Prostate gland (tissue), 2 donors: Measurements from ENCODE around the gene FCHSD2. TPM values are rescaled to one million over a fixed set of nuclear protein-coding genes. Genes with fewer than 3 reads are reported as not detected.

Experiments used
- DNase-seq: peaks from one replicate; pipeline ENCODE4 v3.0.0-alpha.2; 2019; ENCODE audit warnings: low spot score
- H3K27ac ChIP-seq, 2 donors: fragments of 200-600 bp; sonication (generic); 2 replicates each; pipeline ENCODE4 v1.5.1; 2017 to 2019
- H3K27me3 ChIP-seq: fragments of 200-600 bp; sonication (generic); replicated peaks from 2 replicates; pipeline ENCODE4 v1.5.1; 2019; ENCODE audit not compliant: insufficient read depth
- H3K36me3 ChIP-seq, 2 donors: fragments of 200-600 bp; sonication (generic); 1 replicate in 1 of 2; 2 replicates in 1 of 2; pipeline versions ENCODE4 v1.5.1 to v1.8.1; 2017 to 2019
- H3K4me1 ChIP-seq: fragments of 200-600 bp; sonication (generic); replicated peaks from 2 replicates; pipeline ENCODE4 v1.5.1; 2019
- H3K4me3 ChIP-seq, 2 donors: fragments of 200-600 bp; sonication (generic); 2 replicates each; pipeline ENCODE4 v1.5.1; 2017 to 2019
- H3K9me3 ChIP-seq: fragments of 200-600 bp; sonication (generic); 2 replicates; pipeline ENCODE4 v1.5.1; 2017
- POLR2A ChIP-seq: fragments of 450-650 bp; IDR thresholded peaks from one replicate; pipeline ENCODE4 v1.6.1; 2016; ENCODE audit warnings: antibody characterized with exemption, mild to moderate bottlenecking
- POLR2AphosphoS5 ChIP-seq: sonication (generic); formaldehyde crosslinking; IDR thresholded peaks from one replicate; pipeline ENCODE4 v1.6.1; 2017; ENCODE audit warnings: antibody characterized with exemption
- WGBS: methylation state at CpG from one replicate; pipeline ENCODE4 v1.1.5; 2018; 5-methylcytosine and 5-hydroxymethylcytosine counted together
- intact Hi-C: fragments of 100-400 bp; cut with DNase I; formaldehyde crosslinking; loops from one replicate; pipeline ENCODE4 v1.14.2; 2022
- total RNA-seq, 2 donors: library from RNA; depleted of rRNA; stranded (reverse); fragments of >200 nt; gene quantifications; one replicate each; pipeline ENCODE4 v1.1.0, GENCODE V29; 2016
- TF ChIP-seq, protein P1 (sequence below), 4 experiments: fragments of 200-600 bp in 2 of 4; fragments of 450-650 bp in 2 of 4; sonication (generic) in 2 of 4; IDR thresholded peaks; 1 replicate in 3 of 4; 2 replicates in 1 of 4; pipeline ENCODE4 v1.5.1; 2016 to 2019; ENCODE audit warnings: antibody characterized with exemption in 4 of 4, mild to moderate bottlenecking in 2 of 4, moderate library complexity in 2 of 4

The FCHSD2 gene
- total RNA-seq, 2 donors from 2014 or later: 9.9 to 45.3 TPM

DNA sequence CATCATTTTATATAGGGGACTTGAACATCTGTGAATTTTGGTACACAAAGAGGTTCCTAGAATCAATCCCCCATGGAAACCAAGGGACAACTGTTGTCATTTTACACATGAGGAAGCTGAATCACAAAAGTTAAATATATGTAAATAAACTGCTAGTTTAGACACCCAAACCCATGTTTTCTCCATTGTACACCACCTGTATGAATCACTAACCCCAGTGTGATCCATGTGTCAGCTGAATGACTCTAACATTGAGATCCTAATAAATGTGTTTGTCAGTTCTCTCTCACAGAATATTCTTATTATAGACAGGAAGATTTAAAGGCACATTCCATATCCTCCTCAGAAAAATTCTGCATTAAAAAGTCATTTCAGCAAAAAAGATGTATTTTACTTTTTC, 244.6 kb downstream of the FCHSD2 start:
- intact Hi-C loops: no loop called here
- no peaks in the 10 kb centered on the region for H3K4me1 ChIP-seq
- TF ChIP-seq POLR2A: no peak
- TF ChIP-seq, protein P1, sequence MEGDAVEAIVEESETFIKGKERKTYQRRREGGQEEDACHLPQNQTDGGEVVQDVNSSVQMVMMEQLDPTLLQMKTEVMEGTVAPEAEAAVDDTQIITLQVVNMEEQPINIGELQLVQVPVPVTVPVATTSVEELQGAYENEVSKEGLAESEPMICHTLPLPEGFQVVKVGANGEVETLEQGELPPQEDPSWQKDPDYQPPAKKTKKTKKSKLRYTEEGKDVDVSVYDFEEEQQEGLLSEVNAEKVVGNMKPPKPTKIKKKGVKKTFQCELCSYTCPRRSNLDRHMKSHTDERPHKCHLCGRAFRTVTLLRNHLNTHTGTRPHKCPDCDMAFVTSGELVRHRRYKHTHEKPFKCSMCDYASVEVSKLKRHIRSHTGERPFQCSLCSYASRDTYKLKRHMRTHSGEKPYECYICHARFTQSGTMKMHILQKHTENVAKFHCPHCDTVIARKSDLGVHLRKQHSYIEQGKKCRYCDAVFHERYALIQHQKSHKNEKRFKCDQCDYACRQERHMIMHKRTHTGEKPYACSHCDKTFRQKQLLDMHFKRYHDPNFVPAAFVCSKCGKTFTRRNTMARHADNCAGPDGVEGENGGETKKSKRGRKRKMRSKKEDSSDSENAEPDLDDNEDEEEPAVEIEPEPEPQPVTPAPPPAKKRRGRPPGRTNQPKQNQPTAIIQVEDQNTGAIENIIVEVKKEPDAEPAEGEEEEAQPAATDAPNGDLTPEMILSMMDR (IDR thresholded peaks at IDR 0.05): no peak
- TF ChIP-seq POLR2AphosphoS5: no peak

DNA sequence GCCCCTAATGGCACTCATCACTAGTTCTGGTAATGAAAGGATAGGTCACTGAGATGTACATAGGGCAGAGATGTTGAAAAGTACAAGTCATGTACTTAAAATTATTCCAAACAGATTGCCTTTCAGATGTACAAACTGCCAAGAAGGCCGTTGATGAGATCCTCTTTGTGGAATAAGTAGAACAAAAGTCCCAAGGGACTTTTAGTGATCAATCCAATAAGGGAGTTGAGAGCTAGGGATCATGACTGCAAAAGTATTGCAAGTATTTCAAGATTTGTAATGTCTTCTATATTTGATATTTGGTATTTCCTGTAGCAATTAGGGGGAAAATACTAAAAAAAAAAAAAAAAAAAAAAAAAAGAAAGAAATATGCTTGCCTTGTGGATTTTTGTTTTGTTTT, 245.7 kb downstream of the FCHSD2 start:
- H3K4me3 ChIP-seq: no peak overlapping the region
- intact Hi-C loops: no loop called here
- no peaks in the 10 kb centered on the region for H3K9me3 ChIP-seq
- WGBS: 84% methylated on average over 1 of the region's 1 CpG
- no peaks in the 10 kb centered on the region for H3K27me3 ChIP-seq
- TF ChIP-seq, protein P1 (IDR thresholded peaks at IDR 0.05): no peak
- TF ChIP-seq POLR2A: no peak
- no peak for TF ChIP-seq POLR2AphosphoS5
- H3K36me3 ChIP-seq: no peaks in the 10 kb centered on the region
- DNase-seq: no peak
- no peak overlapping the region for H3K27ac ChIP-seq
- H3K4me1 ChIP-seq: no peaks in the 10 kb centered on the region

More for the DNA sequence above, 244.6 kb downstream of the FCHSD2 start:
- no peaks in the 10 kb centered on the region for H3K27me3 ChIP-seq
- H3K4me3 ChIP-seq: no peak overlapping the region
- H3K9me3 ChIP-seq: no peaks in the 10 kb centered on the region
- H3K36me3 ChIP-seq: no peaks in the 10 kb centered on the region
- H3K27ac ChIP-seq: no peak overlapping the region
- DNase-seq: no peak

DNA sequence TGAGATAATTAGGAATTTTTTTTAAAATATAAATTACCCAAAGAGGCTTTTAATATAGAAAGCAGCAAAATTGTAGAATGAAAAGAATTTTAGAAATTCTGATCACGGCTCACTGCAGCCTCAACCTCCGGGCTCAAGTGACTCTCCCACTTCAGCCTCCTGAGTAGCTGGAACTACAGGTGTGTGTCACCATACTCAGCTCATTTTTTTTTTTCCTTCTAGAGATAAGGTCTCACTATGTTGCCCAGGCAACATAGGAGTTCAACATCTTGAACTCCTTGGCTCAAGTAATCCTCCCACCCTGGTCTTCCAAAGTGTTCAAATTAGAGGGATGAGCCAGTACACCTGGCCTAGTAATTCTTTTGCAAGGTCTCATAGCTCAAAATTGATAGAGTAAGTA, 251.2 kb downstream of the FCHSD2 start:
- no peak overlapping the region for H3K4me3 ChIP-seq
- 95% methylated on average over 2 of the region's 2 CpGs for WGBS
- H3K9me3 ChIP-seq: no peaks in the 10 kb centered on the region
- H3K27me3 ChIP-seq: no peaks in the 10 kb centered on the region
- no peak overlapping the region for H3K27ac ChIP-seq
- intact Hi-C loops: no loop called here
- H3K4me1 ChIP-seq: no peaks in the 10 kb centered on the region
- no peak for TF ChIP-seq POLR2AphosphoS5
- TF ChIP-seq, protein P1 (IDR thresholded peaks at IDR 0.05): no peak
- no peak for TF ChIP-seq POLR2A
- DNase-seq: no peak
- H3K36me3 ChIP-seq: no peaks in the 10 kb centered on the region

DNA sequence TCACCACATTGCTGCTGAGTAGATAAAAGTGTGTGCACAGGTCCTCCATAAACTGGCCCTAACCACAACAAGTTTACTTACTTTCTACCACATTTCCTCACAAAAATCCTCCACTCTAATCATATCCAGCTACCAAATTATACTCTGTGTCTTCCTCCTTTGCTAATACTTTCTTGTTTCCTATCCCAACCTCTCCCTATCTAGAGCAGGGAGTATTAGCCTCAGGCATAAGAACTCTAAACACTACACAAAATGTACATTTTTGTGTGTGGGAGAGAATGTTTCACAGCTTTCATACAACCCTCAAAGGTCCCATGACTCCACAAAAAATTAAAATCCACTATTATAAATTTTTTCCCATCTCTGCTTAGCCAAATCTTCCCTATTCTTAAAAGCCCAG, 255.5 kb downstream of the FCHSD2 start:
- Histone ChIP-seq H3K4me1 (no peaks in the 10 kb centered on the region), H3K27ac (no peak overlapping the region), H3K4me3 (no peak overlapping the region), H3K9me3 (no peaks in the 10 kb centered on the region), H3K27me3 (no peaks in the 10 kb centered on the region), H3K36me3 (no peaks in the 10 kb centered on the region)
- intact Hi-C loops: no loop called here
- no peak for DNase-seq
- TF ChIP-seq POLR2A (no peak), POLR2AphosphoS5 (no peak)
- TF ChIP-seq, protein P1 (IDR thresholded peaks at IDR 0.05): no peak

DNA sequence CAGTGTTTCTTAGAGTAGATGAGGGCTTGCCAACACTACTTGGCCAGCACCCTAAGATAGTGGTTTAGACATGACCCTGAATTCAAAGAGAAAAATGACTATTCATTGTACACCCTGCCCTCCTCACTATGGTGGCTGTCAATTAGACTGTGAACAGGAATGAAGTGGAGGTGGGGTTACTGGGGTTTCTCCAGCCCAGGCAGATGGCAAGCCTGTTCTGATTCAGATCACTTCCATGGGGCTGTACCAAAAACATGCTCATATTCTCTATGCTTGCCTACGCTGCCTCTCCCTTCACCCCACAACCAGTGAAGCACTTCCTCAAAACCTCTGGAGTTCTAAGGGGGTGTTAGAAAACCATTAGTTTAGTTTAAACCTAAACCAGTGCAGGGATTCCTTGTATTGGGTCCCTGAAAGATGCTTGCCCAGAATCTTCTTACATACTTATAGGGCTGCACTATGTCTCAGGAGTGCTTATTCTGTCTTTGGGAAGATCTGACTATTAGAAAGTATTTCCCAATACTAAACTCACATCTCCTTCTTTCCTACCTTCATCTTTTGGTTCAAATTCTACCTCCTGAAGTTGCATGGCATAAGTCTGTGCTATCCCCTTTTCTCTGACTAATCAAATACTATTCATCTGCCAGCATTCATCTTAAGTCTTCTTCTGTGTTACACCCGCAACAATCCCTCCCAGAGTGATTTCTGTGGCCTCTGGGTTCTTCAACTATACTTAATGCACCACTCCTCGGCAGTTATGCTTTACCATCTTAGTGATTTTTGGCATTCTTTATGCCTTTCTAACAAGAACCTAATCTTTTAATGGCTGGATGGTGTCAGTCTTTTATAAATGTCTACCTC, 256.1 kb downstream of the FCHSD2 start:
- WGBS: 90% methylated on average over 3 of the region's 3 CpGs
- no peak for TF ChIP-seq POLR2AphosphoS5
- H3K9me3 ChIP-seq: no peaks in the 10 kb centered on the region
- no peaks in the 10 kb centered on the region for H3K27me3 ChIP-seq
- no peak overlapping the region for H3K4me3 ChIP-seq
- no peak for DNase-seq
- H3K36me3 ChIP-seq: no peaks in the 10 kb centered on the region
- H3K4me1 ChIP-seq: no peaks in the 10 kb centered on the region
- intact Hi-C loops: no loop called here
- no peak overlapping the region for H3K27ac ChIP-seq
